GM18526 (cell line): ENCODE data around the gene THBS1.

Source experiments
- POLR2A ChIP-seq: IDR thresholded peaks from 3 replicates; pipeline ENCODE4 v1.6.1; 2011; ENCODE audit not compliant: insufficient read length; ENCODE audit errors: extremely low read depth

The THBS1 gene

DNA sequence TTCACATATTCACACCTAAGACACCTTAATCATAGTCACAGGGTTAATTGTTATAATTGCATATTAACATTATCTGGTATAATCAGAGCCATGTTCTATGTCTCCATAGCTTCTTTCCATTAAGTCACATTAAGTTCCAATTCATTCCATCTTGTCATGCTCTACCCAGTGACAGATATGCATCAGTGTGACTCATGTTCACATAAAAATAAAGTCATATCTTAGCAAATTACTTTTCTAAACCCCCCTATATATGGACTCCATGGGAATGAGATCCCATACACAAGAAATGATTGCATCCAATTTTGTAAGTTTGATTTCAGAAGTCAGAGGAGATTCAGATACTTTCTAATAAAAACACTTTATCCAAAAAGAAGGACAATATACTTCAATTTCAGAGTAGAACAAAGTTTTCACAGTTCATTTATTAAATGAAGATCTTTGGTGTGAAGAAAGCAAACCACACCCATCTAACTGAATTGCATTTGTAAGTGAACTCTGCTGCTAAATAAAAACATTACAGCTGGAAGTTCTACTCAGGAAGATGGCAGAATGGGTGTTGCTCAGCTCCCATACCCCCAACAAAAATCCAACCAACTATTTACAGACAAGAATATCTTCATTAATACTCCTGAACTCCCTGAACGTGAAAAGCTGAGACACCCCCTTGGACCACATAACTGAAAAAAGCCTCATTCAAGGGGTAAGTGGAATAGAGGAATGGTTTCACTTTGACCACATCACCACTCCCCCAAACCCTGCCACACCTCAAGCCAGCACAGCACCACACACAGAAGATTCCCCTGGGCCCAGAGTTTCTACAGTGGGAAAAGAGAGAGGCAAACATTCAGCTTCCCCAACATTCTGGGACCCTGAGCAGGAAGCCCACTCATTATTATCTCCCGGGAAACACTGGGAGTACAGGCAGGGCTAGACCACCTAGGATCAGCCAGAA is 27.6 kb downstream of the THBS1 start:
- TF ChIP-seq POLR2A, result no peak

DNA sequence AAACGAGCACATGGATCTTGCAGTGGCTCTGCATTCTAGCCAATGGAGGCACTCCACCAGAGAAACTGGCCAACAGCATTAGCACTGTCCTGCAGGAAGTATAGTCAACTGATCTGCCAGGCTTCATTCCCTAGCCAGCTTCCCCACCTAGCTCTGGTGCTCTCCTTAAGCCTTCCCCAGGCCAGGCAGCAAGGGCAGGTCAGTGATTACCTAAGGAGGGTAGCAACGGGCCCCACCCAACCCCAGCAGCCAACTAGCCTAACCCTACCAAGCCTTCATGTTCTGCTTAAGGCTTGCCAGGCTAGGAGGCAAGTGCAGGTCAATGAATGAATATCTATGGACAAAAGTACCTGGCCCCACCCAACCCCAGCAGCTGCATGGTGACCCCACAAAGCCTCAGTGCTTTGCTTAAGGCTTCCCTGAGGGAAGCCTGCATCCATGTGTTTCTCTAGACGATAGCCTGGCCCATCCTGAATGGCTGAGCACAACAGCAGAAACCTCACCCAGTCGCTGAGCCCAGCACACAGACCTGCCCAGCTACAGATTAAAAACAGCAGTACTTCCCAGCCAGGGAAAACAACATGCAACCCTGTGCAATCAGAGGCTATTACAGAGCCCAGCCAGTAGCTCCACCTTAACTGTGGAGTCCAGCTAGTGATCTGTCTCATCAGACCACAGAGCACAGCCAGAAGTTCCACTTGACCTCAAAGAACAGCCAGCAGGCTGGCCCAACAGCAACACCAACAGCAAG is 28.5 kb downstream of the THBS1 start:
- no peak for TF ChIP-seq POLR2A

DNA sequence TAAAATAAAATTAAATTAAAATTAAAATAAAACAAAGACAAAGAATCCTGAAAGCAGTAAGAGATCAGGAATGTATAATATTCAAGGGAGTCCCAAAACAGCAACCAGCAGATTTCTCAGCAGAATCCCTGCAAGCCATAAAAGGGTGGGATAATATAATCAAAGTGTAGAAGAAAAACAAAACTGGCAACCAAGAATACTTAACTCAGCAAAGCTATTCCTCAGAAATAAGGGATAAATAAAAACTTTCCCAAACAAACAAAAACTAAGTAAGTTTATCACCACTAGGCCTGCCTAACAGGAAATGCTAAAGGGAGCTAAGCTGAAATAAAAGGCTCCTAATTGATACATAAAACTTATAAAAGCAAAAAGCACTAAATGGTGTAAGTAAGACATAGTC is 29.8 kb downstream of the THBS1 start:
- TF ChIP-seq POLR2A, result no peak

DNA sequence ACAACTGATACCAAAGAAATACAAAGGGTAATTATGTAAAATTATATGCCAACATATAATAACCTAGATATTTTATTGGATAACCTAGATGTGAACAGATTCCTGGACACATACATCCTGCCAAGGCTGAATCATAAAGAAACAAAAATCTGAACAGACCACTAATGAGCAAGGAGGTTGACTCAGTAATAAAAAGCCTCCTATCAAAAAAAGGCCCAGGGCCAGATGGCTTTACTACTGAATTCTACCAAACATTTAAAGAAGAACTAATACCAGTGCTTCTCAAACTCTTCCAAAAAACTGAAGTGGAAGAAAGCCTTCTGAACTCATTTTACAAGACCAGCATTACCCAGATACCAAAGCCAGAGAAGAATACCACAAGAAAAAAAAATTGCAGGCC is 32.4 kb downstream of the THBS1 start:
- no peak for TF ChIP-seq POLR2A

DNA sequence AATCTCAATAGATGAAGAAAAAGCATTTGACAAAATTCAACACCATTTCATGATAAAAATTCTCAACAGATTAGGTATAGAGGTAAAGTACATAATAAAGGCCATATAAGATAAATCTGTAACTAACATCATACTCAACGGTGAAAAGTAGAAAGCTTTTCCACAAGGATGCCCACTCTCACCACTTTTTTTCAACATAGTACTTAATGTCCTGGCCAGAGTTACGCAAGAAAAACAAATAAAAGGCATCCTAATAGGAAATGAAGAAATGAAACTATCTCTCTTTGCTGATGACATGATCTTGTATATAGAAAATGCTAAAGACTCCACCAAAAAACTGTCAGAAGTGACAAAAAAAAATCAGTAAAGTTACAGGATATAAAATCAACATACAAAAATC is 33.0 kb downstream of the THBS1 start:
- TF ChIP-seq POLR2A, result no peak

DNA sequence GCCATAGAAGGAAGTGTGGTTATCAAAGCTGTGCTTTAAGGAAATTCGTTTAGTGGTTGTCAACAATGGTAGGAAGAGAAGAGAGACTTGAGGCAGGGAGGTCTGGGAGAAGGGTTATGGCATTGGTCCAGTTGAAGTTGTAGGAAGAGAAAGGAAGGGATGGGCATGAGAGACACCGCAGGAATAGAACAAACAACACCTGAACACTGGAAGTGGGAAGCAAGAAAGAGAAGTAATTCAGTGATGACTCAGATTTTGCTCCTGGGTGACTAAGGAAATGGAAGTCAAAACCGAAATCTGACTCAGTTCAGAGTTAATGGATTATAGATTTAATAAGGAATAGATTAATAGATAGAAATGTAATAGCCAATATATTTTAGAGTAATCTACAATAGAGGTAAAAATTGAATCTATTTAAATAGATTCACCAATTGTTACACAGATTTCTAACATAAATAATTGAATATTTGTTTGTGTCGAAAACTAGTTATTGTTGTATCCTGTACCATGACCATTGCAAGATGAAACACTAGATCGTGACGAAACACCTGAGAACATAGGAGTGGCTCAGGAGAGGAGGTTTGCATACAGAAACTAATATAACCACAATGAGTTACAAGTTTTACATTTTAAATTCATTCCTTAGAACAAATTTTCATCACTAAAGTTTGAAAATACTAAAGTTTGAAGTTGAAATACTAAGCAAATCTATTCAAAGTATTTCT is 36.0 kb downstream of the THBS1 start:
- TF ChIP-seq POLR2A, result no peak

DNA sequence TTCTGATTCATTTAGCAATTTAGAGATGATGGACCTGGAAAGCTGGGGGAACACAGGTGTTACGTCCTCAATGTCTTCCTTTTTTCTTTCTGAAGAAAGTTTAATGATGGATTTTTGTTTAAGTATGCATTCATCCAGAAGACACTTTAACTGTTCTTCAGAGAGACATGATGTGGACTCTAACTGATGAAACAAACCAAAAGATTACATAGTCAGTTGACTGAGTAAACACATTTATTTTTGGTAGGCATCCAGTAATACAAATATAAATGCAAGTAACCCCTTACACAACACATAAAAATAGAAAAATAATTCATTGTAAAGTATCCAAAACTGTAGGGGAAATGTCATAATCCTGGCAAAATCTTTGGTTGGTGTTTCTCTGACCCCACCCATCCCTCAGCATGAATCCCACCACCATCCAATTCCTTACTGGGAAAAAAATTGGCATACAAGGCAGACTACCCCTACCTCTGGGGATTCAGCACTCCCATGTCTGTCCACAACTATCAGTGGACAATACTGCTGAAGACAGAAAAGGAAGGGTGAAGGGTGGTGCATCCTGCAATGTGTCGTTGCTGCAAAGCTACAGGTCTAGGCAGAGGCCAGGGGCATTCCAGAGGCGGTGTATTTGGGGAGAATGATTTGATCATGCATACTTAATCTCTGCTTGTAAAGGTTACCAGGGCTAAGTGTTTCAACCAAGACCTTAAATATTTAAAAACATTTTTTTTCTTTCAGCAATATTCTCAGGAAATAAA is 37.4 kb downstream of the THBS1 start:
- no peak for TF ChIP-seq POLR2A

DNA sequence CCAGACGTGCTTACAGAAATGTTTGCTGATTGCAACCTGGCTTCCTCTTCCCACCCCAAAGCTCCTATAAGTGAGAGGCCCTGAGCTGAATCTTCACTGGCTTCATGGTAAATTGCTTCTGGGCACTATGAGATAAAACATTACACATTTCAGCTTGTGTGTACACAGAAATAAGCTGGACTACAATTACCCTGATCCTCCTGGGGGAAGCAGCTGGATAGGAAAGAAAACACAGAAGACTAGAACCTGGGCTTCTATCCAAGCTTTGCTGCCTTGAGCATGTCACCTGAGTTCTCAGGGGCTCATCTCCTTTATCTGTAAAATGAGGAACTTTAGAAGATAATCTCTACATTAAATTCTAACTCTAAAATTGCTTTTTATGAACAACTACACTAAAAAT is 40.3 kb downstream of the THBS1 start:
- TF ChIP-seq POLR2A, result no peak

DNA sequence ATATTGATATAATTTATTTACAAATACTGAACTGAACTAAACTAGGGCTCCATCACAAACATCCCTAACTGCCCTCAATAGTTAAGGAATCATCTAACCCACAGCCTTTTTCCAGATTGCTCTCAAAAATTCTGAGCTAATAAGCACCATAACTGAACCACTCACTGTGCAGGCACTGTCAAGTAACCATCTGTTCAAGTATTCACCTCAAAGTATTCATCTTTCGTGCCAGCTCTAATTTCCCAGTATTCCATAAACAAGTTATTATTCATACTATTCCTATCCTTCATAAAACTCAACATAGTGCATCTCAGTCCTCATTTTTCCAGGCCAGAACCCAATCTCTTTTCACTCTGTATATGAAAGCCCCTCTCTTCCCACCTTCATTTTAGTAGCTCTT is 41.1 kb downstream of the THBS1 start:
- no peak for TF ChIP-seq POLR2A

DNA sequence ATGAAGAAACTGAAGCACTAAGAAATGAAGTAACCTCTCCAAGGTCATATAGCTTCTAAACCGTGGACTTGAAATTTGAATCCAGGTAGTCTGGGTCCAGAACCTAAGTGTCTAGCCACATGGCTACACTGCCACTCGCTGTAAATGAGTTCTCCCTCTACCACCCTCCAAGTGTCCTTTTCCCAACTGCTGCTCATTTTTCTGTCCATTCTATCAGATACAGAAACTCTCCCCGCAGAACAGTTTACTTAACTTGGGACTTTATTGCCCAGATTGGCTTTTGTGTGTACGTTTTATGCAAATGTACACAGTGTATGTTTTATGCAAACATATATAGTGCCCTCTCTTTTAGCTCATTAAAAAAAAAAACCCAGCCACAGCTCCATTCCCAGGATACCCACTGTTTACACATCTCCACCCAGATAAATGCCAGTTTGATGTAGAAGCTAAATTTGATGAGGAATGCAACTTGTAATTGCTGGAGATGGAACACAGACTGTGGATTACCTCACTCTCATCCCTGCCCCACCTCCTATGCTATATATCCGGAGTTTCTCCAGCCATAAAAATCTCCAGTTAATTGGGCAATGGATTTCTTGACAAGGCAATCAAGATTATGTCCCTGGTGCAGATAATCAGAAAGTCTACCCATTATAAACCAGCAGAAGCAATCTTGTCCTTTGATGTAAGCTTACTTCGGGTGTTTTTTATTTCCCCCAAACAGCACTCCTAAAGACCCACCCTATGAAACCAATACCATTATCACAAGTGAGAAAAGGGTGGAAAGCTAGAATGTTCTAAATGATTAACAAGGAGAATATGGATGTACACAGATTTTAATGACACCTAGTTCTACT is 42.0 kb downstream of the THBS1 start:
- no peak for TF ChIP-seq POLR2A

DNA sequence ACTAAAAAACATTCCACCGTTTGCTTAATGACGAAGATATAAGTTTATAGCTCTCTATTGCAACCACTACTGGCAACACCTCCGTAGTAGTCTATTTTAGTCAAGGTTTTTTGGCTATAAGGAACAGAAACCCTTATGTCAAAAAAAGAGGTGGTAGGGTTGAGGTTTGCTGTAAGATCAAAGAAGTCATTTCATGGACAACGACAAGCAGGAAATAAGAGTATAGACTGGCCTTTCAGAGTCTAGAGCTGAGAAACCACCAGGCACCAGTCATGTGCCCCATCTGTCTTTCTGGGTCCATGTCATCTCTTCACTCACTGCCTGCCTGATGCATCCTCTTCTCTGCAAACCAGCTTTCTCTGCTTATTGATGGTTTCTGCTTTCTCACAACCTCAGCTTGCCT is 42.7 kb downstream of the THBS1 start:
- no peak for TF ChIP-seq POLR2A

DNA sequence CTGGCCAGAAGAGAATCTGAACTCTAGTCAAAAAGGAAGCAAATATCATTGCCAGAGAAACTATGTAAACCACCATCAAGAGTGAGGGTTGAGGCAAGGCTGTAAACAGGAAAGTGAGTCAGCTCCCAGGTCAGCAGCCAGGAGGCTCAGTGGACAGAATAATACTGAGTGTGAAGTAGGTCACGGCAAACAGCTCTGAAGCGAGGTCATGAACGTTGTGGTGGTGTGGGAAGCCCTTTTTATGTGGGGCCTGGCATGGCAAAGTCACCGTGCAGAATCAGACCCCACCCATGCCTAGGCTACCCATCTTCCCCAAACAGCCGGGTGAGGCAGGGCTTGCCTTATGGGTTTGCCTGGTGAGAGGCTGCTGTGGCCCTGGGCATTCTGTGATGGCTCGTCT is 43.9 kb downstream of the THBS1 start:
- TF ChIP-seq POLR2A, result no peak

DNA sequence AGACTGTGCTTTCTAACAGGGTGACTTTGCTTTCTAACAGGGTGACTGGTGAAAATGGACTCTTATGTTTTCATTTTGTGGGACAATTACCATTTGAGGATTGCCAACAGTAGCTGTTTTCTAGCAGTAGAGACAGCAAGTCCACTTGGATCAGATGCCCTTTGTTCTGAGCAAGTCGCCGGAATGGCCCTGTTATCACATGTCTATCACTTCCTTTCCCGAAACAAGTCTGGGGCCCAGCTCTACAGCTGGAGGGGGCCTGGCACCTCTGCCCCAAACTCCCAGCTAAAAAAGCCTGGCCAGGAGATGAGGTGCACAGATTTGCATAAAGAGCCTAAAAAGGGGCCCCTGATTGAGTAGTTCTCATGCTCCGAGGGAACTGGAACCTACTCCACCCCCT is 44.6 kb downstream of the THBS1 start:
- no peak for TF ChIP-seq POLR2A

DNA sequence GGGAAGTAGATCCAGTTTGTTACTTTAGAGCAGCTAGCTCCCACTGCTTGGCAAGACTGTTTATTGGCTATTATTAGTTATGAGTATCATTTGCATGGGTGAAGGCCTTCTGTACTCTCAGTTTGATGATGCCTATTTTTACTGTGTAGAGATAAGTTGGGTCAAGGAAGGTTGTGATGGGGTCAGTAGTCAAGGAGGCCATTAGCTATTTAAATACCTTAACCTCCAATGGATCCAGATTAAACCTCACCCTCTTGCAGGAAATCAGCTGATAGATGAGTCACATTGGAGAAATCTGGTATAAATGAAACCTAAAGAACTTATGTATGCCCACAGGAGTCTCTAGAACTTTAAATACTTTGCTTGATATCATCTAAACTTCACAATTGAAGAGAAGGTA is 45.0 kb downstream of the THBS1 start:
- TF ChIP-seq POLR2A, result no peak
